ENCODE data around the gene NPM3. TPM values are rescaled to one million over a fixed set of nuclear protein-coding genes. Genes with fewer than 3 reads are reported as not detected.
A peak's percentile ranks its signal among the peaks of the same experiment; 100 is the strongest.

Gene NPM3, protein sequence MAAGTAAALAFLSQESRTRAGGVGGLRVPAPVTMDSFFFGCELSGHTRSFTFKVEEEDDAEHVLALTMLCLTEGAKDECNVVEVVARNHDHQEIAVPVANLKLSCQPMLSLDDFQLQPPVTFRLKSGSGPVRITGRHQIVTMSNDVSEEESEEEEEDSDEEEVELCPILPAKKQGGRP
- total RNA-seq (10 to 100 TPM in 1 of 2 donors, 1 to 10 TPM in 1; 9.3 to 24.9 TPM), polyA plus RNA-seq (10 to 100 TPM in 1 of 2 donors, 1 to 10 TPM in 1; 3.4 to 15.5 TPM)

DNA sequence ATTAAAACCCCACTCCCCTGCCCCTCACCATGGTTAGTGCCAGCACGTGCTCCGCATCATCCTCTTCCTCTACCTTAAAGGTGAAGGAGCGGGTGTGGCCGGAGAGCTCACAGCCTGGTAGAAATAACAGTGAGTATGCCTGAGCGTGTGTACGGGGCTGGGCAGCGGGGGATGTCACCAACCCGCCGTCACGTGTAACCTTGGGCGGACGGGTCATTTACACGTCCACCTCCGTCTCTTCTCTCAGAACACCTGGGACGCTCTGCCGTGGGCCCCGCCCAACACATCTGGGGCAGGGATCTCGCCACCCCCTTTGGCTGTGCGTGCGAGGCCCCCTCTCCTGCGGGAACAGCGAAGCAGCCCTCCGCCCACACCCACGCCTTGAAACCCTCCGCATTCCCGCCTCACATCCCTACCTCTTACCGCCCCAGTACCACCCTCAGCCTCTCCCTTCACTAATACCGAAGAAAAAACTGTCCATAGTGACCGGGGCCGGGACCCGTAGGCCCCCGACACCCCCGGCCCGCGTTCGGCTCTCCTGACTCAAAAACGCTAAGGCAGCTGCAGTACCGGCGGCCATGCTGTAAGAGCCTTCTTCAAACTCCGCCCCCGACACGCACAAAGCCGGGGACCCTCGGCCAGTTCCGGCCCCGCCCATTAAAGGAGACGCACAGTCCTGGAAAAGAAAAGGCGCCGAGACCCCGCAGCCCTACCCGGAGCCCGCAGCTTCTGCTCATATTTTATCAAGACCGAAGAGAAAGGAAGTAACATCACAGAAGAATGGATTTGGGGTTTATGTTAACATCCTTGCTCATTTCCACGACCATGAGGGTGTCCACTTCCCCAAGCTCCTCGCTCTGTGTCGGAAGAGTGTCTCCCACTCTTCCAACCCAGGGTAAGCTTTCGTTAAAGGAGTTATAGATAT is at the start of gene NPM3:
Gene NPM3, minus strand, starts transcription at position 636 of the 925 bp plus-strand sequence. Its CDS starts 56 bp downstream, at position 580.
- peaks cover 0 to 3% (median 0%) of the 10 kb centered on the region in 4 donors for H3K27me3 ChIP-seq (ENCODE audit: control insufficient read depth in 4 of 4, insufficient read depth in 4 of 4, low read length in 3 of 4)
- peak within 1 kb of the TSS; percentile 68 to 78 (median 77) for H3K4me3 ChIP-seq (ENCODE audit: low read depth in 1 of 3, low read length in 3 of 3)
- peak; percentile 78 for DNase-seq (ENCODE audit: low spot score)
- 3% methylated on average over 57 of the region's 57 CpGs for WGBS
- peaks cover 12 to 43% (median 29%) of the 10 kb centered on the region in 4 donors for H3K4me1 ChIP-seq (ENCODE audit: control insufficient read depth in 4 of 4, insufficient read depth in 4 of 4, low read length in 3 of 4)
- H3K36me3 ChIP-seq (ENCODE audit: control insufficient read depth in 4 of 4, insufficient read depth in 3 of 4, low read depth in 1 of 4, low read length in 3 of 4) = peaks cover 0 to 30% (median 22%) of the 10 kb centered on the region in 4 donors
- H3K27ac ChIP-seq (ENCODE audit: low read depth in 1 of 2, low read length in 2 of 2) = peak within 1 kb of the TSS in 1 of 2 donors; percentile 15
- H3K9ac ChIP-seq (ENCODE audit: low read depth in 1 of 2, low read length in 2 of 2) = peak within 1 kb of the TSS in 1 of 2 donors; percentile 33
- TF ChIP-seq, protein P1, sequence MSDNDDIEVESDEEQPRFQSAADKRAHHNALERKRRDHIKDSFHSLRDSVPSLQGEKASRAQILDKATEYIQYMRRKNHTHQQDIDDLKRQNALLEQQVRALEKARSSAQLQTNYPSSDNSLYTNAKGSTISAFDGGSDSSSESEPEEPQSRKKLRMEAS (IDR thresholded peaks at IDR 0.05) = peak; percentile 64
- TF ChIP-seq YY1 (IDR thresholded peaks at IDR 0.05) = peak; percentile 97
- TF ChIP-seq, protein P2, sequence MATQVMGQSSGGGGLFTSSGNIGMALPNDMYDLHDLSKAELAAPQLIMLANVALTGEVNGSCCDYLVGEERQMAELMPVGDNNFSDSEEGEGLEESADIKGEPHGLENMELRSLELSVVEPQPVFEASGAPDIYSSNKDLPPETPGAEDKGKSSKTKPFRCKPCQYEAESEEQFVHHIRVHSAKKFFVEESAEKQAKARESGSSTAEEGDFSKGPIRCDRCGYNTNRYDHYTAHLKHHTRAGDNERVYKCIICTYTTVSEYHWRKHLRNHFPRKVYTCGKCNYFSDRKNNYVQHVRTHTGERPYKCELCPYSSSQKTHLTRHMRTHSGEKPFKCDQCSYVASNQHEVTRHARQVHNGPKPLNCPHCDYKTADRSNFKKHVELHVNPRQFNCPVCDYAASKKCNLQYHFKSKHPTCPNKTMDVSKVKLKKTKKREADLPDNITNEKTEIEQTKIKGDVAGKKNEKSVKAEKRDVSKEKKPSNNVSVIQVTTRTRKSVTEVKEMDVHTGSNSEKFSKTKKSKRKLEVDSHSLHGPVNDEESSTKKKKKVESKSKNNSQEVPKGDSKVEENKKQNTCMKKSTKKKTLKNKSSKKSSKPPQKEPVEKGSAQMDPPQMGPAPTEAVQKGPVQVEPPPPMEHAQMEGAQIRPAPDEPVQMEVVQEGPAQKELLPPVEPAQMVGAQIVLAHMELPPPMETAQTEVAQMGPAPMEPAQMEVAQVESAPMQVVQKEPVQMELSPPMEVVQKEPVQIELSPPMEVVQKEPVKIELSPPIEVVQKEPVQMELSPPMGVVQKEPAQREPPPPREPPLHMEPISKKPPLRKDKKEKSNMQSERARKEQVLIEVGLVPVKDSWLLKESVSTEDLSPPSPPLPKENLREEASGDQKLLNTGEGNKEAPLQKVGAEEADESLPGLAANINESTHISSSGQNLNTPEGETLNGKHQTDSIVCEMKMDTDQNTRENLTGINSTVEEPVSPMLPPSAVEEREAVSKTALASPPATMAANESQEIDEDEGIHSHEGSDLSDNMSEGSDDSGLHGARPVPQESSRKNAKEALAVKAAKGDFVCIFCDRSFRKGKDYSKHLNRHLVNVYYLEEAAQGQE (IDR thresholded peaks at IDR 0.05) = no peak
- TF ChIP-seq RXRA (IDR thresholded peaks at IDR 0.05) = no peak
- TF ChIP-seq GABPA (IDR thresholded peaks at IDR 0.05 in 1 of 2, conservative IDR thresholded peaks at IDR 0.05 in 1 of 2) = peak in 1 of 2 donors; percentile 82
- TF ChIP-seq HNF4G (IDR thresholded peaks at IDR 0.05) = no peak
- no peak for TF ChIP-seq RAD21 (IDR thresholded peaks at IDR 0.05)
- no peak for TF ChIP-seq FOXA2 (IDR thresholded peaks at IDR 0.05)
- peak in 1 of 2 donors; percentile 12 for TF ChIP-seq HNF4A (conservative IDR thresholded peaks at IDR 0.05)
- TF ChIP-seq, protein P3, sequence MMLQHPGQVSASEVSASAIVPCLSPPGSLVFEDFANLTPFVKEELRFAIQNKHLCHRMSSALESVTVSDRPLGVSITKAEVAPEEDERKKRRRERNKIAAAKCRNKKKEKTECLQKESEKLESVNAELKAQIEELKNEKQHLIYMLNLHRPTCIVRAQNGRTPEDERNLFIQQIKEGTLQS (IDR thresholded peaks at IDR 0.05) = no peak
- TF ChIP-seq JUND (IDR thresholded peaks at IDR 0.05) = no peak
- H3K9me3 ChIP-seq (ENCODE audit: control insufficient read depth in 4 of 4, low read length in 3 of 4) = no peaks in the 10 kb centered on the region

DNA sequence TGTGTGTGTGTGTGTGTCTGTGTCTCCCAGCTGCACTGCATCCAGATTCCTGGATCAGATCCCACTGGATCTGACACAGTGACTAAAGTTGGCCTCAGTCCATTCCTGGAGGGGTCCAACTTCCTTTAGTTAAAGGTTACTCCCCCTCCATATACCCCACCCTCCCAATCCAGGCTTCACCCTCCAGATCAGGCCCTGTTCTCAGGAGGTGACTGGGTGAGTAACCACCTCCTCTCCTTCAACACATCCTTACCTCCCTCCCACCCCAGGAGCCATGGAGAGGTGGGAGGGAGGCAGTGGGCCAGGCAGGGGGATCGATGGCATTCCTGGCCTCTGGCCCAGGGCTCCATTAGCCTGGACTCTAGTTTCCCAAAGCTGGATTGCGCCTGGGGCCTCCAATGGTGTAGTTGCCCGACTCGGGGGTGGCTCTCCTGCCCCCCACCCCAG is 49.1 kb upstream of the NPM3 start:
- Histone ChIP-seq H3K9me3 (ENCODE audit: control insufficient read depth in 4 of 4, low read length in 3 of 4) (no peaks in the 10 kb centered on the region), H3K4me3 (ENCODE audit: low read depth in 1 of 3, low read length in 3 of 3) (no peak overlapping the region), H3K27me3 (ENCODE audit: control insufficient read depth in 4 of 4, insufficient read depth in 4 of 4, low read length in 3 of 4) (no peaks in the 10 kb centered on the region), H3K4me1 (ENCODE audit: control insufficient read depth in 4 of 4, insufficient read depth in 4 of 4, low read length in 3 of 4) (peaks cover 0 to 25% (median 8%) of the 10 kb centered on the region in 4 donors), H3K36me3 (ENCODE audit: control insufficient read depth in 4 of 4, insufficient read depth in 3 of 4, low read depth in 1 of 4, low read length in 3 of 4) (no peaks in the 10 kb centered on the region), H3K27ac (ENCODE audit: low read depth in 1 of 2, low read length in 2 of 2) (no peak overlapping the region), H3K9ac (ENCODE audit: low read depth in 1 of 2, low read length in 2 of 2) (no peak overlapping the region)
- 61% methylated on average over 4 of the region's 4 CpGs for WGBS
- no peak for DNase-seq (ENCODE audit: low spot score)
- TF ChIP-seq YY1 (IDR thresholded peaks at IDR 0.05) (no peak), NR2F2 (IDR thresholded peaks at IDR 0.05) (no peak), GABPA (IDR thresholded peaks at IDR 0.05 in 1 of 2, conservative IDR thresholded peaks at IDR 0.05 in 1 of 2) (no peak), FOXA1 (IDR thresholded peaks at IDR 0.05) (no peak), HNF4A (conservative IDR thresholded peaks at IDR 0.05) (no peak), FOXA2 (IDR thresholded peaks at IDR 0.05) (no peak), SP1 (IDR thresholded peaks at IDR 0.05) (no peak), RAD21 (IDR thresholded peaks at IDR 0.05) (no peak), JUND (IDR thresholded peaks at IDR 0.05) (no peak), TAF1 (conservative IDR thresholded peaks at IDR 0.05) (no peak), EGR1 (IDR thresholded peaks at IDR 0.05; ENCODE audit: low read depth in 2 of 2) (no peak), RXRA (IDR thresholded peaks at IDR 0.05) (no peak), HNF4G (IDR thresholded peaks at IDR 0.05) (no peak)
- TF ChIP-seq, protein P3 (IDR thresholded peaks at IDR 0.05) = no peak
- TF ChIP-seq, protein P1 (IDR thresholded peaks at IDR 0.05) = no peak
- TF ChIP-seq, protein P2 (IDR thresholded peaks at IDR 0.05) = no peak
- TF ChIP-seq, protein P4, sequence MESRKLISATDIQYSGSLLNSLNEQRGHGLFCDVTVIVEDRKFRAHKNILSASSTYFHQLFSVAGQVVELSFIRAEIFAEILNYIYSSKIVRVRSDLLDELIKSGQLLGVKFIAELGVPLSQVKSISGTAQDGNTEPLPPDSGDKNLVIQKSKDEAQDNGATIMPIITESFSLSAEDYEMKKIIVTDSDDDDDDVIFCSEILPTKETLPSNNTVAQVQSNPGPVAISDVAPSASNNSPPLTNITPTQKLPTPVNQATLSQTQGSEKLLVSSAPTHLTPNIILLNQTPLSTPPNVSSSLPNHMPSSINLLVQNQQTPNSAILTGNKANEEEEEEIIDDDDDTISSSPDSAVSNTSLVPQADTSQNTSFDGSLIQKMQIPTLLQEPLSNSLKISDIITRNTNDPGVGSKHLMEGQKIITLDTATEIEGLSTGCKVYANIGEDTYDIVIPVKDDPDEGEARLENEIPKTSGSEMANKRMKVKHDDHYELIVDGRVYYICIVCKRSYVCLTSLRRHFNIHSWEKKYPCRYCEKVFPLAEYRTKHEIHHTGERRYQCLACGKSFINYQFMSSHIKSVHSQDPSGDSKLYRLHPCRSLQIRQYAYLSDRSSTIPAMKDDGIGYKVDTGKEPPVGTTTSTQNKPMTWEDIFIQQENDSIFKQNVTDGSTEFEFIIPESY (IDR thresholded peaks at IDR 0.05) = no peak
